PC-3 (cell line): Measurements from ENCODE around the gene SLC2A4RG.

Source experiments
- CTCF ChIP-seq: fragments of 300-600 bp; sonication (generic); conservative IDR thresholded peaks from 2 replicates; pipeline ENCODE4 v1.5.1; 2017; ENCODE audit warnings: antibody characterized with exemption, low read depth, mild to moderate bottlenecking, low read length
- EZH2 ChIP-seq: fragments of 300-600 bp; sonication (generic); IDR thresholded peaks from one replicate; pipeline ENCODE4 v1.6.1; 2017; ENCODE audit warnings: antibody characterized with exemption, mild to moderate bottlenecking, low read length; ENCODE audit not compliant: unreplicated experiment

DNA sequence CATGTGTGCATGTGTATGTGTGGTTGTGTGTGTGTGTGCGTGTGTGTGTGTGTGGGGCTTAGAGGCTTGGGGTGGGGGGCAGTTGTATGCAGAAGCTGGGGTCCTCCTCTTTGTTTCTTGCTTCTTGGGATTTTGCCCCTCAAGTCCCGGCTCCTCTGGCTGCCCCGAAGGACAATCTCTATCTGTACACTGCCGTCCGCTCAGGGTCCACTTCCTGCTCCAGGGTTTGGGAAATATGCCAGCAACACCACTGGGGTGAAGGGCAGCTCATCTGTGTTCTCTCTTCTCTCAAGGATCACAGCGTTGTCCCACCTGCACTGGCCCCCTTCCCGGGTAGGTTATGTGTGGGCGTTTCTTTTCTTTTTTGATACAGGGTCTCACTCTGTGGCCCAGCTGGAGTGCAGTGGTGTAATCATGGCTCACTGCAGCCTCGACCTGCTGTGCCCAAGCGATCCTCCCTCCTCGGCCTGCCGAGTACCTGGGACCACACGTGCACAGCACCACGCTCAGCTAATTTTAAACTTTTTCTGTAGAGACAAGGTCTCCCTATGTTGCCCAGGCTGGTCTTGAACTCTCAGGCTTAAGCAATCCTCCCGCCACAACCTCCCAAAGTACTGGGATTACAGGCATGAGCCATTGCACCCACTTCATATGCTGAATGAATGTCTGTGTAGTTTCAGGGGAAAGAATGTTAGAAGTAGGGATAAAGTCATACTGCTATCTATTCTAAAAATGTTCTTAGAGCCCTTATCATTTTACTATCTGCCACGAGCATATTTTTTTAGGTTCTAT, 25.7 kb downstream of the SLC2A4RG start:
- TF ChIP-seq CTCF (no peak), EZH2 (no peak)
